ENCODE data around the gene AGAP3.

DNA sequence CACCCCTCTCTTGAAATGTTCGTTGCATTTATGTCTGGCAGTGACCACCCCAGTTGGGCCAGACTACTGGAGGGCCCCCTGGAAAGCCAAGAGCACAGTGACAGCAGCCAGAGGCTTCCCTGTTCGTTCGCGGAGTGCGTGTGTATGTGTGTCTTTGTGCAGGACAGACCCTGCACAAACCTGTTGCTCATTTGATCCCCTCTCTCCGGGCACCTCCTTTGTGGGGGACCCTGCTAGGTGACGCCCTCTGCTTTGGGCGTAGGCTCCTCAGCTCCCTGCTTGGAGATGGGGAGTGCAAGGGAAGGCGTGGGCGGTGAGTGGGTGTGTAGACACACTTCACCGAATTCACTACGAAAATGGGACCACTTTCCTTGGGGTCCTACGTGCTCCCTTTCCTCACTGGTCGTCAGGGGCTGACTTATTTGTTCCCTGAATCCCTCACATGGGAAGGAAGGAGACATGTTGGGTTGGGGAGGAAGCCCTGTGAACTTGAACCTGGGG is 38.7 kb downstream of the AGAP3 start:
- TF ChIP-seq CHD2 (IDR thresholded peaks at IDR 0.05; ENCODE audit: low read length, partially characterized antibody) = no peak
- TF ChIP-seq CTCF (IDR thresholded peaks at IDR 0.05) = no peak
- TF ChIP-seq, protein P1, sequence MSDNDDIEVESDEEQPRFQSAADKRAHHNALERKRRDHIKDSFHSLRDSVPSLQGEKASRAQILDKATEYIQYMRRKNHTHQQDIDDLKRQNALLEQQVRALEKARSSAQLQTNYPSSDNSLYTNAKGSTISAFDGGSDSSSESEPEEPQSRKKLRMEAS (IDR thresholded peaks at IDR 0.05; ENCODE audit: low read depth) = no peak
- no peak for TF ChIP-seq EP300 (IDR thresholded peaks at IDR 0.05; ENCODE audit: borderline replicate concordance in 1 of 2, low read depth in 1 of 2, low read length in 1 of 2)
- no peak for TF ChIP-seq JUND (IDR thresholded peaks at IDR 0.05)
- TF ChIP-seq GABPA (IDR thresholded peaks at IDR 0.05; ENCODE audit: low read depth) = no peak
- TF ChIP-seq, protein P2, sequence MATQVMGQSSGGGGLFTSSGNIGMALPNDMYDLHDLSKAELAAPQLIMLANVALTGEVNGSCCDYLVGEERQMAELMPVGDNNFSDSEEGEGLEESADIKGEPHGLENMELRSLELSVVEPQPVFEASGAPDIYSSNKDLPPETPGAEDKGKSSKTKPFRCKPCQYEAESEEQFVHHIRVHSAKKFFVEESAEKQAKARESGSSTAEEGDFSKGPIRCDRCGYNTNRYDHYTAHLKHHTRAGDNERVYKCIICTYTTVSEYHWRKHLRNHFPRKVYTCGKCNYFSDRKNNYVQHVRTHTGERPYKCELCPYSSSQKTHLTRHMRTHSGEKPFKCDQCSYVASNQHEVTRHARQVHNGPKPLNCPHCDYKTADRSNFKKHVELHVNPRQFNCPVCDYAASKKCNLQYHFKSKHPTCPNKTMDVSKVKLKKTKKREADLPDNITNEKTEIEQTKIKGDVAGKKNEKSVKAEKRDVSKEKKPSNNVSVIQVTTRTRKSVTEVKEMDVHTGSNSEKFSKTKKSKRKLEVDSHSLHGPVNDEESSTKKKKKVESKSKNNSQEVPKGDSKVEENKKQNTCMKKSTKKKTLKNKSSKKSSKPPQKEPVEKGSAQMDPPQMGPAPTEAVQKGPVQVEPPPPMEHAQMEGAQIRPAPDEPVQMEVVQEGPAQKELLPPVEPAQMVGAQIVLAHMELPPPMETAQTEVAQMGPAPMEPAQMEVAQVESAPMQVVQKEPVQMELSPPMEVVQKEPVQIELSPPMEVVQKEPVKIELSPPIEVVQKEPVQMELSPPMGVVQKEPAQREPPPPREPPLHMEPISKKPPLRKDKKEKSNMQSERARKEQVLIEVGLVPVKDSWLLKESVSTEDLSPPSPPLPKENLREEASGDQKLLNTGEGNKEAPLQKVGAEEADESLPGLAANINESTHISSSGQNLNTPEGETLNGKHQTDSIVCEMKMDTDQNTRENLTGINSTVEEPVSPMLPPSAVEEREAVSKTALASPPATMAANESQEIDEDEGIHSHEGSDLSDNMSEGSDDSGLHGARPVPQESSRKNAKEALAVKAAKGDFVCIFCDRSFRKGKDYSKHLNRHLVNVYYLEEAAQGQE (IDR thresholded peaks at IDR 0.05; ENCODE audit: low read depth, low read length) = no peak
- no peak for TF ChIP-seq RCOR1 (IDR thresholded peaks at IDR 0.05; ENCODE audit: low read length)
- no peak for TF ChIP-seq FOXM1 (IDR thresholded peaks at IDR 0.05; ENCODE audit: low read depth)

Data from SK-N-SH (cell line).